H1 (cell line): ENCODE measurements around the gene MEGF11.

Experiments
- KDM1A ChIP-seq: fragments of 200-600, 300-600 bp; sonication (generic); IDR thresholded peaks from 2 replicates; pipeline ENCODE4 v1.7.1; 2016; ENCODE audit warnings: mild to moderate bottlenecking, low read length, borderline replicate concordance
- PHF8 ChIP-seq: fragments of 200-600 bp; sonication (generic); conservative IDR thresholded peaks from 2 replicates; pipeline ENCODE4 v1.7.1; 2012; ENCODE audit warnings: low read depth, mild to moderate bottlenecking, inconsistent platforms, low read length, moderate library complexity
- RAD21 ChIP-seq, 2 experiments: IDR thresholded peaks in 1 of 2; conservative IDR thresholded peaks in 1 of 2; 2 replicates each; pipeline ENCODE4 v1.6.1; 2011; ENCODE audit warnings: low read depth in 2 of 2, low read length in 2 of 2, improper control_type of control experiment in 1 of 2, inconsistent platforms in 1 of 2, mild to moderate bottlenecking in 1 of 2, moderate library complexity in 1 of 2
- TF ChIP-seq, protein P1 (sequence below), 3 experiments: IDR thresholded peaks; 1 replicate in 2 of 3; 2 replicates in 1 of 3; pipeline versions ENCODE4 v1.5.1 to v1.6.1; 2011; ENCODE audit warnings: low read length in 3 of 3, mild to moderate bottlenecking in 3 of 3, inconsistent platforms in 2 of 3, low read depth in 1 of 3, moderate library complexity in 1 of 3; ENCODE audit not compliant: insufficient read depth in 1 of 3; ENCODE audit errors: control extremely low read depth in 1 of 3
- TF ChIP-seq, protein P2 (sequence below): IDR thresholded peaks from 2 replicates; pipeline ENCODE4 v1.6.1; 2012; ENCODE audit warnings: low read length, inconsistent platforms

DNA sequence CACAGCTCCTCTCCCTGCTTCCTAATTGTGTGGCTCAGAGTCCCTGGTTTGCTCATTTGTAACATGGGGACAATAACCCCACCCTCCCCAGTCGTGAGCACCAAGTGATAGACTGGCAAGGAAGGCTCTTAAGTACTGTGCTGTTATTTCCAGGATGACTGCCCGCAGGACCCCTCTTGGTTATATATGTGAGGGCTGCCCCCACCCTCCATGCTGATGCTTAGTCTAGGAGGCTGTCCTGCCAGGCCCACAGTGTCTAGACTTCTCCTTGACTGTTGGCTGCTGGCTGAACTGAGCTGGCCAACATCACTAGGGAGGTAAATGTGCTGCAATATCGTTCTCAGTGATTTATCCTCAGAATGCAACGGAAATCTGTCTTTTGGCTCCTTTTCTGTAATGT lies 339.2 kb downstream of the MEGF11 start:
- TF ChIP-seq, protein P1, sequence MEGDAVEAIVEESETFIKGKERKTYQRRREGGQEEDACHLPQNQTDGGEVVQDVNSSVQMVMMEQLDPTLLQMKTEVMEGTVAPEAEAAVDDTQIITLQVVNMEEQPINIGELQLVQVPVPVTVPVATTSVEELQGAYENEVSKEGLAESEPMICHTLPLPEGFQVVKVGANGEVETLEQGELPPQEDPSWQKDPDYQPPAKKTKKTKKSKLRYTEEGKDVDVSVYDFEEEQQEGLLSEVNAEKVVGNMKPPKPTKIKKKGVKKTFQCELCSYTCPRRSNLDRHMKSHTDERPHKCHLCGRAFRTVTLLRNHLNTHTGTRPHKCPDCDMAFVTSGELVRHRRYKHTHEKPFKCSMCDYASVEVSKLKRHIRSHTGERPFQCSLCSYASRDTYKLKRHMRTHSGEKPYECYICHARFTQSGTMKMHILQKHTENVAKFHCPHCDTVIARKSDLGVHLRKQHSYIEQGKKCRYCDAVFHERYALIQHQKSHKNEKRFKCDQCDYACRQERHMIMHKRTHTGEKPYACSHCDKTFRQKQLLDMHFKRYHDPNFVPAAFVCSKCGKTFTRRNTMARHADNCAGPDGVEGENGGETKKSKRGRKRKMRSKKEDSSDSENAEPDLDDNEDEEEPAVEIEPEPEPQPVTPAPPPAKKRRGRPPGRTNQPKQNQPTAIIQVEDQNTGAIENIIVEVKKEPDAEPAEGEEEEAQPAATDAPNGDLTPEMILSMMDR (IDR thresholded peaks at IDR 0.05; ENCODE audit: control extremely low read depth in 1 of 3, insufficient read depth in 1 of 3, low read depth in 1 of 3, low read length in 3 of 3), result no peak
- no peak for TF ChIP-seq RAD21 (IDR thresholded peaks at IDR 0.05 in 1 of 2, conservative IDR thresholded peaks at IDR 0.05 in 1 of 2; ENCODE audit: low read depth in 2 of 2, low read length in 2 of 2)
- TF ChIP-seq KDM1A, result no peak
- TF ChIP-seq PHF8, result no peak
- TF ChIP-seq, protein P2, sequence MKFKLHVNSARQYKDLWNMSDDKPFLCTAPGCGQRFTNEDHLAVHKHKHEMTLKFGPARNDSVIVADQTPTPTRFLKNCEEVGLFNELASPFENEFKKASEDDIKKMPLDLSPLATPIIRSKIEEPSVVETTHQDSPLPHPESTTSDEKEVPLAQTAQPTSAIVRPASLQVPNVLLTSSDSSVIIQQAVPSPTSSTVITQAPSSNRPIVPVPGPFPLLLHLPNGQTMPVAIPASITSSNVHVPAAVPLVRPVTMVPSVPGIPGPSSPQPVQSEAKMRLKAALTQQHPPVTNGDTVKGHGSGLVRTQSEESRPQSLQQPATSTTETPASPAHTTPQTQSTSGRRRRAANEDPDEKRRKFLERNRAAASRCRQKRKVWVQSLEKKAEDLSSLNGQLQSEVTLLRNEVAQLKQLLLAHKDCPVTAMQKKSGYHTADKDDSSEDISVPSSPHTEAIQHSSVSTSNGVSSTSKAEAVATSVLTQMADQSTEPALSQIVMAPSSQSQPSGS, result no peak
